Neuronal stem cell (in vitro differentiated cells): ENCODE results near the gene ITGA11.

Experiments used
- DNase-seq: peaks from one replicate; pipeline ENCODE4 v3.0.0-alpha.2; 2013; ENCODE audit warnings: low spot score
- H2AFZ ChIP-seq: one replicate; pipeline ENCODE4 v1.6.1; 2013; ENCODE audit warnings: mild to moderate bottlenecking, low read length, inconsistent platforms
- H2AK5ac ChIP-seq: 2 replicates; pipeline ENCODE4 v1.6.1; 2013; ENCODE audit warnings: low read depth, mild to moderate bottlenecking, inconsistent platforms, low read length, moderate library complexity, mixed read lengths
- H2BK120ac ChIP-seq: 2 replicates; pipeline ENCODE4 v1.6.1; 2013; ENCODE audit warnings: low read depth, mild to moderate bottlenecking, inconsistent platforms, low read length, moderate library complexity, mixed read lengths
- H2BK12ac ChIP-seq: one replicate; pipeline ENCODE4 v1.6.1; 2013; ENCODE audit warnings: low read length, inconsistent platforms
- H2BK15ac ChIP-seq: 2 replicates; pipeline ENCODE4 v1.6.1; 2013; ENCODE audit warnings: mild to moderate bottlenecking, low read length, inconsistent platforms, mixed read lengths
- H2BK5ac ChIP-seq: one replicate; pipeline ENCODE4 v1.6.1; 2013; ENCODE audit warnings: inconsistent platforms, mild to moderate bottlenecking, low read length, moderate library complexity
- H3K14ac ChIP-seq: one replicate; pipeline ENCODE4 v1.6.1; 2013; ENCODE audit warnings: low read length, inconsistent platforms
- H3K18ac ChIP-seq: 2 replicates; pipeline ENCODE4 v1.6.1; 2013; ENCODE audit warnings: low read length, inconsistent platforms
- H3K23ac ChIP-seq: 2 replicates; pipeline ENCODE4 v1.6.1; 2013; ENCODE audit warnings: low read depth, mild to moderate bottlenecking, mixed read lengths, low read length, inconsistent platforms; ENCODE audit not compliant: poor library complexity
- H3K27ac ChIP-seq: replicated peaks from 3 replicates; pipeline ENCODE4 v1.5.1; 2013; ENCODE audit warnings: low read length, inconsistent platforms
- H3K27me3 ChIP-seq, 3 experiments: 2 replicates each; pipeline ENCODE4 v1.6.1; 2013; ENCODE audit warnings: low read length in 3 of 3, mild to moderate bottlenecking in 2 of 3, inconsistent platforms in 1 of 3, low read depth in 1 of 3, mixed read lengths in 1 of 3, moderate library complexity in 1 of 3; ENCODE audit not compliant: control insufficient read depth in 3 of 3, insufficient read depth in 3 of 3
- H3K36me3 ChIP-seq, 2 donors: replicated peaks in 1 of 2; 2 replicates each; pipeline ENCODE4 v1.6.1; 2013; ENCODE audit warnings: low read length in 2 of 2; ENCODE audit not compliant: control insufficient read depth in 2 of 2, insufficient read depth in 2 of 2
- H3K4ac ChIP-seq: 2 replicates; pipeline ENCODE4 v1.6.1; 2013; ENCODE audit warnings: inconsistent platforms, mild to moderate bottlenecking, low read length, moderate library complexity
- H3K4me1 ChIP-seq, 2 donors: 1 replicate in 1 of 2; 2 replicates in 1 of 2; pipeline ENCODE4 v1.6.1; 2013; ENCODE audit warnings: low read length in 2 of 2, low read depth in 1 of 2; ENCODE audit not compliant: control insufficient read depth in 2 of 2, insufficient read depth in 1 of 2
- H3K4me2 ChIP-seq: one replicate; pipeline ENCODE4 v1.6.1; 2013; ENCODE audit warnings: mild to moderate bottlenecking, low read length, inconsistent platforms; ENCODE audit not compliant: insufficient read depth, poor library complexity, severe bottlenecking
- H3K4me3 ChIP-seq, 2 donors: 2 replicates each; pipeline ENCODE4 v1.5.1; 2013; ENCODE audit warnings: low read length in 2 of 2, mild to moderate bottlenecking in 2 of 2, inconsistent platforms in 1 of 2, moderate library complexity in 1 of 2
- H3K79me1 ChIP-seq: one replicate; pipeline ENCODE4 v1.6.1; 2013; ENCODE audit warnings: low read depth, mild to moderate bottlenecking, inconsistent platforms, low read length, moderate library complexity
- H3K9ac ChIP-seq: one replicate; pipeline ENCODE4 v1.6.1; 2013; ENCODE audit warnings: mild to moderate bottlenecking, low read depth, low read length, inconsistent platforms; ENCODE audit not compliant: poor library complexity
- H3K9me3 ChIP-seq, 2 donors: replicated peaks in 1 of 2; 2 replicates each; pipeline versions ENCODE3 to v1.6.1; 2013; ENCODE audit warnings: low read length in 2 of 2, mild to moderate bottlenecking in 2 of 2, inconsistent platforms in 1 of 2, low read depth in 1 of 2, mixed read lengths in 1 of 2, moderate library complexity in 1 of 2; ENCODE audit not compliant: control insufficient read depth in 2 of 2, insufficient read depth in 1 of 2
- H4K8ac ChIP-seq: one replicate; pipeline ENCODE4 v1.6.1; 2013; ENCODE audit warnings: low read depth, mild to moderate bottlenecking, inconsistent platforms, low read length, moderate library complexity
- H4K91ac ChIP-seq: one replicate; pipeline ENCODE4 v1.6.1; 2013; ENCODE audit warnings: low read length, low read depth, mild to moderate bottlenecking, inconsistent platforms; ENCODE audit not compliant: poor library complexity
- WGBS, 2 donors: extraction: QIAGEN DNeasy Blood & Tissue Kit; methylation state at CpG; one replicate each; pipeline ENCODE4 v1.1.7; 2013; ENCODE audit warnings: missing lambda C conversion rate in 2 of 2, mixed read lengths in 1 of 2; ENCODE audit not compliant: insufficient read length in 2 of 2, insufficient replicate concordance in 1 of 2; ENCODE audit errors: extremely low coverage in 2 of 2; 5-methylcytosine and 5-hydroxymethylcytosine counted together

Gene ITGA11

GRCh38 chr15:68442903-68443302, 10.9 kb upstream of the ITGA11 start:
- no peaks in the 10 kb centered on the region for H3K4me1 ChIP-seq
- no peak overlapping the region for H4K91ac ChIP-seq
- H3K4ac ChIP-seq: no peak overlapping the region
- peaks cover 0 to 21% (median 0%) of the 10 kb centered on the region in 3 experiments for H3K27me3 ChIP-seq
- no peaks in the 10 kb centered on the region for H3K79me1 ChIP-seq
- DNase-seq: no peak
- H2AFZ ChIP-seq: no peak overlapping the region
- no peak overlapping the region for H3K9ac ChIP-seq
- H3K36me3 ChIP-seq: no peaks in the 10 kb centered on the region
- no peak overlapping the region for H2BK5ac ChIP-seq
- H2AK5ac ChIP-seq: no peak overlapping the region
- no peak overlapping the region for H3K4me3 ChIP-seq
- H3K4me2 ChIP-seq: no peak overlapping the region
- no peaks in the 10 kb centered on the region for H3K9me3 ChIP-seq
- H2BK15ac ChIP-seq: no peak overlapping the region
- no peak overlapping the region for H3K23ac ChIP-seq
- WGBS, 2 donors: no CpG with 5 or more reads among the region's 2 CpGs
- H3K27ac ChIP-seq: no peak overlapping the region
- no peak overlapping the region for H3K18ac ChIP-seq
- no peak overlapping the region for H2BK12ac ChIP-seq
- no peak overlapping the region for H4K8ac ChIP-seq
- H3K14ac ChIP-seq: no peak overlapping the region
- H2BK120ac ChIP-seq: no peak overlapping the region

GRCh38 chr15:68442041-68442440, 10.1 kb upstream of the ITGA11 start:
- no CpG with 5 or more reads among the region's 4 CpGs for WGBS, 2 donors

GRCh38 chr15:68441045-68441743, 9.2 kb upstream of the ITGA11 start:
- DNase-seq: no peak
- H4K91ac ChIP-seq: no peak overlapping the region
- H3K4ac ChIP-seq: no peak overlapping the region
- no peak overlapping the region for H2AFZ ChIP-seq
- H2BK120ac ChIP-seq: no peak overlapping the region
- H2BK15ac ChIP-seq: no peak overlapping the region
- WGBS, 2 donors: no CpG with 5 or more reads among the region's 3 CpGs
- no peak overlapping the region for H3K14ac ChIP-seq
- H3K23ac ChIP-seq: no peak overlapping the region
- no peak overlapping the region for H3K4me2 ChIP-seq
- H3K4me1 ChIP-seq: no peaks in the 10 kb centered on the region
- H3K27me3 ChIP-seq: peaks cover 0 to 31% (median 0%) of the 10 kb centered on the region in 3 experiments
- H3K4me3 ChIP-seq: no peak overlapping the region
- no peak overlapping the region for H3K9ac ChIP-seq
- H4K8ac ChIP-seq: no peak overlapping the region
- H3K36me3 ChIP-seq: no peaks in the 10 kb centered on the region
- H2BK5ac ChIP-seq: no peak overlapping the region
- no peaks in the 10 kb centered on the region for H3K79me1 ChIP-seq
- H3K18ac ChIP-seq: no peak overlapping the region
- no peak overlapping the region for H2AK5ac ChIP-seq
- no peaks in the 10 kb centered on the region for H3K9me3 ChIP-seq
- H2BK12ac ChIP-seq: no peak overlapping the region
- H3K27ac ChIP-seq: no peak overlapping the region

More at GRCh38 chr15:68442041-68442440, 10.1 kb upstream of the ITGA11 start:
- H3K9ac ChIP-seq: no peak overlapping the region
- H2AK5ac ChIP-seq: no peak overlapping the region
- no peak for DNase-seq
- no peaks in the 10 kb centered on the region for H3K36me3 ChIP-seq
- H3K4ac ChIP-seq: no peak overlapping the region
- H2BK5ac ChIP-seq: no peak overlapping the region
- H4K8ac ChIP-seq: no peak overlapping the region
- no peak overlapping the region for H3K27ac ChIP-seq
- H2BK12ac ChIP-seq: no peak overlapping the region
- no peak overlapping the region for H4K91ac ChIP-seq
- H3K9me3 ChIP-seq: no peaks in the 10 kb centered on the region
- no peak overlapping the region for H2AFZ ChIP-seq
- H3K18ac ChIP-seq: no peak overlapping the region
- H3K4me3 ChIP-seq: no peak overlapping the region
- no peak overlapping the region for H2BK120ac ChIP-seq
- H2BK15ac ChIP-seq: no peak overlapping the region
- H3K4me2 ChIP-seq: no peak overlapping the region
- H3K14ac ChIP-seq: no peak overlapping the region
- no peak overlapping the region for H3K23ac ChIP-seq
- no peaks in the 10 kb centered on the region for H3K79me1 ChIP-seq
- no peaks in the 10 kb centered on the region for H3K4me1 ChIP-seq
- H3K27me3 ChIP-seq: peaks cover 0 to 27% (median 0%) of the 10 kb centered on the region in 3 experiments

GRCh38 chr15:68440136-68440535, 8.2 kb upstream of the ITGA11 start:
- Histone ChIP-seq H4K91ac (no peak overlapping the region), H2AFZ (no peak overlapping the region), H3K27ac (no peak overlapping the region), H2BK12ac (no peak overlapping the region), H3K14ac (no peak overlapping the region), H3K9ac (no peak overlapping the region), H2BK15ac (no peak overlapping the region), H3K18ac (no peak overlapping the region), H3K4me2 (no peak overlapping the region), H3K9me3 (no peaks in the 10 kb centered on the region), H3K36me3 (no peaks in the 10 kb centered on the region), H4K8ac (no peak overlapping the region), H3K79me1 (no peaks in the 10 kb centered on the region), H2BK120ac (no peak overlapping the region), H3K4me1 (no peaks in the 10 kb centered on the region), H3K4me3 (no peak overlapping the region), H2AK5ac (no peak overlapping the region), H2BK5ac (no peak overlapping the region), H3K27me3 (peaks cover 0 to 38% (median 0%) of the 10 kb centered on the region in 3 experiments), H3K4ac (no peak overlapping the region), H3K23ac (no peak overlapping the region)
- no peak for DNase-seq
- WGBS, 2 donors: no CpG with 5 or more reads among the region's 1 CpG
